Body of pancreas (tissue), 4 donors: ENCODE results near the gene AJM1.

Experiments
- CTCF ChIP-seq, 7 experiments: fragments of 450-650 bp in 4 of 7; fragments of 200-600 bp in 3 of 7; sonication (generic) in 3 of 7; IDR thresholded peaks; one replicate each; pipeline ENCODE4 v1.5.1; 2016 to 2019; ENCODE audit warnings: antibody characterized with exemption in 7 of 7
- POLR2A ChIP-seq, 3 donors: fragments of 450-650 bp; IDR thresholded peaks; one replicate each; pipeline ENCODE4 v1.6.1; 2016; ENCODE audit warnings: antibody characterized with exemption in 3 of 3, mild to moderate bottlenecking in 2 of 3

GRCh38 chr9:136868644-136869043, 26.4 kb downstream of the AJM1 start:
- TF ChIP-seq CTCF (IDR thresholded peaks at IDR 0.05) (no peak), POLR2A (IDR thresholded peaks at IDR 0.05) (no peak)
